IPS-11a (cell line): Measurements from ENCODE around the gene EIF3J.
"Not testable (repeated sequence)": the region's sequence is repeated elsewhere in the genome, so short reads cannot be mapped to it uniquely, and the experiment has no call there.

Experiments
- H3K4me3 ChIP-seq: one replicate; pipeline ENCODE4 v1.5.1; 2013; ENCODE audit warnings: low read depth, low read length, control low read depth

EIF3J gene

DNA sequence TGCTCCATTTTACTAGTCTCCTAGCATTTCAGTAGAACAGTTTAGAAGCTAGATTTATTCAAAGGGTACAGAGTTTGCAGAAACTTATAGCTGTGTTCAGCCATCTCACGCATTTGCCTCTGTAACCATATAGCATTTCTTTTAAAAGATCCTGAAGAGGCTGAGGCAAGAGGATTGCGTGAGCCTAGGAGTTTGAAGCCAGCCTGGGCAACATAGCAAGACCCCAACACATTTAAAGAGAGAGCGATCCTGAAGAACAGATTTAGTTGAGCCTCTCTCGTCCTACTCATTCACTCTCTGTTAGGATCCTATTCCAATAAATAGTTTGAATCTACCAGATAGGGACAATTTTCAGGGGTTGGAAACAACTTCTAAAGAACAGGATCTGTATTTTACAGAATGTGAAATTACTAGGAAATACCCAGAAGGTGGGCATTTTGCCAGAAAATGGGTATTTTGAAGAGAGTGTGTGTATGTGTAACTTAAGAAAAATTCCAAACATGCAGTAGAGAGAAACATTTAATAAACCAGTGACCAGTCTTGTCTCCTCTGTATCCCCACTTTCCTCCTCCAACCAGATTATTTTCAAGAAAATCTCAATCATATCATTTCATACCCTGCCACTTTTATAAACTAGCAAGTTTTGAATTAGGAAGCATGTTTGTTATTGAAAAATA, 4.5 kb downstream of the EIF3J start:
- H3K4me3 ChIP-seq = no peak overlapping the region

DNA sequence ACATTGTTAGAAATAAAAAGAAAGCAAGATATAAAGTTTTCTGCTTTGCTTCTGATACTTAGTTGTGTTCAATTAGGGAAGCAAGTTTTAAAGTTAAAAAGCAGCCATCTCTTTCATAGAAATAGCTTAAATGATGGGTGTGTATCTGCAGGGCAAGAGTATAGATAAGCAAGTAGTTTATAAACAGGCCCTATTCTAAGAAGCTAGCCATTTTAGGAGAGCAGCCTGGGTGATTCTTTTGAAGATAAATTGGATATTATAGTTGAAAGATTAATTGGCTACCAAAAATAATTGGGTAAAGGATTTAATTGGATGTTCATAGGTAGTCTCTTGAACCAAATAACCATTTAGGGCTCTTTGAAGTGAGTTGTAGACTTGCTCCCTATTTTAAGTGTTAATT, 5.6 kb downstream of the EIF3J start:
- H3K4me3 ChIP-seq = no peak overlapping the region

DNA sequence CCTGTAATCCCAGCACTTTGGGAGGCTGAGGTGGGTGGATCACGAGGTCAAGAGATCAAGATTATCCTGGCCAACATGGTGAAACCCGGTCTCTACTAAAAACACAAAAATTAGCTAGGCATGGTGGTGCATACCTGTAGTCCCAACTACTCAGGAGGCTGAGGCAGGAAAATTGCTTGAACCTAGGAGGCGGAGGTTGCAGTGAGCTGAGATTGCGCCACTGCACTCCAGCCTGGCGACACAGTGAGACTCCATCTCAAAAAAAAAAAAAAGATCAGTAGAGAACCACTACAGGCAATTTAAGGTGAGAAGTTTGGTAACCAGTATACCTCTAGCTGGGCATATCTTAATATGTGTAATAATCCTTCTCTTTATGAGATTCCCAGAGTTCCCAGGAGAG, 7.8 kb downstream of the EIF3J start:
- H3K4me3 ChIP-seq = not testable (repeated sequence)

- no peak overlapping the region for H3K4me3 ChIP-seq
Measured at GRCh38 chr15:44545913-44546802, 9.2 kb downstream of the EIF3J start.

GRCh38 chr15:44549152-44549551, 12.2 kb downstream of the EIF3J start:
- H3K4me3 ChIP-seq = not testable (repeated sequence)

- H3K4me3 ChIP-seq = no peak overlapping the region
Measured at GRCh38 chr15:44550256-44550655, 13.3 kb downstream of the EIF3J start.

GRCh38 chr15:44550734-44551133, 13.8 kb downstream of the EIF3J start:
- H3K4me3 ChIP-seq = no peak overlapping the region

DNA sequence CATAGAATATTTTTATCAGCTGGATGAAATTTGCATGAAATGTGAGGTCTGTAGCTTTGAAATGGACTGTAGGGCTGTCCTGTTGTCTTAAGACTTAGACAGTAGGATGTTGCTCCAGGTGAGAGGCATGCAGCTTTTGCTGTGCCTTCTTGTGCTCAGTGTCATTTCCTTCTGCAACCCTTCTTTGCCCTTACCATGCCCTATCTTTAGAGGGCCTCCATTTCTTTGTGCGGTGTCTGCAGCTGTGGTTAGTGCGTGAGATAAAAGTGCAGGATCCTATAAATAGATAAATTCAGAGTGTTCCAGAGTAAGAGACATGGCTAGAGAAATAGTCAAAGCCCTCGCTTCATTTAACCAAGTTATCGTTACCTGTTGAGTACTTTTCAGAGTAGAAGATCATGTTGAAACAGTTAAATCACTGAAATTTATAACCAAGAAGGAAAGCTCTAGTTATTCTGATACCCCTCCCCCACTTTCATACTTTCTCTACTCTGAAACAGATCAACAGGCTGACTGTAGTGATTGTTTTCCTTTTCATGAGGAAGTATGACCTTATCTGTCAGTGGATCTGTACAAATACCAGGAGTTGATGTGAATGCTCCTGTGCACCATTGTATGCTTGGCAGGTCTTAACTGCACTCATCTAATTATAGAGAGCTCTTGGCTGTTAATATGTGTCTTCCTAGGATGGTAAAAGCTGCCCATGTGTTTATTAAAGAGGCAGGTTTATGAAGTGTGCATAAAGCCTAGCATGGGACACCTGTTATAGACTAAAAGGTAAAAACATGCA, 18.2 kb downstream of the EIF3J start:
- H3K4me3 ChIP-seq = no peak overlapping the region

DNA sequence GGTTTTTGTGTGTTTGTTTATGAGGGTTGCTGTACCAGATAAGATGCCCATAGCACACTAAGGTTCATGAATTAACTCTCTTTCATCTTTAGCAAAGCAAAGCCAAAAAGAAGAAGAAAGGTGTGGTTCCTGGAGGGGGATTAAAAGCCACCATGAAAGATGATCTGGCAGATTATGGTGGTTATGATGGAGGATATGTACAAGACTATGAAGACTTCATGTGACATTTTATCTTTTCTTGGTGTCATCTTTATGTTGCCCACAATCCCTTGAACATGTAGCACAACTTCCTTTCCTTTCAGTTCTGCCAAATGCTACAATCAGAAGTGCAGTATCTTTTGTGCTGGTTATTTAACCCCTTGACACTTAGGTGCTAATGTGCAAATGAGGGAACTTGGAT, 24.0 kb downstream of the EIF3J start:
- H3K4me3 ChIP-seq = not testable (repeated sequence)

DNA sequence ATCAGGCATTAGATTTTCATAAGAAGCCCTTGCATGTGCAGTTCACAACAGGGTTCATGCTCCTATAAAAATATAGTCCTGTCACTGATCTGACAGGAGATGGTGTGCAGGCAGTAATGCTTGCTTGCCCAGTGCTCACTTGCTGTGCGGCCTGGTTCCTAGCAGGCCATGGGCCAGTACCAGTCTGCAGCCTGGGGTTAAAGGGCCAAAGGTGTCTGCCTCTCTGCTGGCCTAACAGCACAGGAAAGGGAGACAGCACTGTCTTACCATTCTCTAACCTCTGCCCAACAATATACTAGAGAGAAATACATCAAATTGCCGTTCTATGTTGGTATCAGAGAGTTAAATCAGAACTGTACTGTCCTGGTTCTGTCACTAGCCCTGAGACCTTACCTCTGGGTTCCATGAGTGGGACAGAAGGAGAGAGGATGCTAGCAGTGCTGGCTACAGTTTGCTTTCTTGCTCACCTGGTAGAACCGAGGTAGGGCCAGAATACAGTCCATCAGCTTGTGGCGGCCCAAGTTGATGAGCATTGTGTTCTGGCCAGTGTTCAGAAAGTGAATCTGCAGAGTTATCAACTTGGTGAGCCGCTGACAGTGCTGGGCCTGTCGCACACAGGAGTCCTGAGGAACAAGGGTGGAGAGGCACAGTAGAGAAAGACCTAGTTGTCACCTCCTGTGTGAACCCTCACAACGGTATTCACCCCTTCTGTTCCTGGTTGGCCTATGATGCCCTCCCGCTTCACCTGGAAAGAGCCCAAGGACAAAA, 28.6 kb downstream of the EIF3J start:
- H3K4me3 ChIP-seq = no peak overlapping the region

GRCh38 chr15:44566155-44566540, 29.2 kb downstream of the EIF3J start:
- H3K4me3 ChIP-seq = no peak overlapping the region

DNA sequence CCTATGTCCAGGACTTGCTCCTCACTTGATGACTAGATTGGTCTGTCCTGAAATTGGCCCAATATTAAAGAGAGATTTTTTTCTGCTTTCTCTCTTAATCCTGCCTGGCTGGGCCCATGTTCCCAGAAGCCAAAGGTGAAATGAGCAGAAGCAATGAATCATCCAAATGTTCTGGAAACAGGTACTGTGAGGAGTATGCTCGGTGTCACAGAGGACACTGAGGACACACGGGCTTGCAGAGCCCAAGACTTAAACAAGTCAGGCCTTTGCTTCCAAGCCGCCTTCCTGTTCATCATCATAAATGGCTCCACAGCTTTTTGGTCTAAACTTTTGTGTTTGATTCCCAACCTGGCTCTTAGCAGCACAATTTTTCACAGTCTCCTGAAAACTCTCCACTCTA, 31.4 kb downstream of the EIF3J start:
- H3K4me3 ChIP-seq = no peak overlapping the region

DNA sequence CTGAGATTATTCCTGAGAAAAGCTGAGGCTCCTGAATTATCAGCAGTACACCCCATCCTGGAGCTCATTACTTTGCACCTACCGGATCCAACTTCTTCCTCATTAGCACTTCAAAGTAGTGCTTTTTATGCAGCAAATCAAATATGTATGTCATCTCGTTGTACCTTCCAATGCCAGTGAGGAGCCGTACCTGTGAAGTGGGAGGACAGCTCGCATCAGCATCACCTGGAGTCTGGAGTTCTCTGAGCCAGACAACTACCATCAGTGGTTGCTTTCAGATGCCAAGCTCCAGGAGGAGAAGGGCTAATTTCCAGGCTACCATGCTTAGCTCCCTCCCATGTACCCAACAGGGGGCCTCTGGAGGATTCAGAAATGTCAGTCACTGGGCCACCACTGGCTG, 32.4 kb downstream of the EIF3J start:
- no peak overlapping the region for H3K4me3 ChIP-seq

- H3K4me3 ChIP-seq = no peak overlapping the region
Measured at GRCh38 chr15:44570361-44570760, 33.4 kb downstream of the EIF3J start.

GRCh38 chr15:44573386-44573785, 36.4 kb downstream of the EIF3J start:
- H3K4me3 ChIP-seq = no peak overlapping the region

DNA sequence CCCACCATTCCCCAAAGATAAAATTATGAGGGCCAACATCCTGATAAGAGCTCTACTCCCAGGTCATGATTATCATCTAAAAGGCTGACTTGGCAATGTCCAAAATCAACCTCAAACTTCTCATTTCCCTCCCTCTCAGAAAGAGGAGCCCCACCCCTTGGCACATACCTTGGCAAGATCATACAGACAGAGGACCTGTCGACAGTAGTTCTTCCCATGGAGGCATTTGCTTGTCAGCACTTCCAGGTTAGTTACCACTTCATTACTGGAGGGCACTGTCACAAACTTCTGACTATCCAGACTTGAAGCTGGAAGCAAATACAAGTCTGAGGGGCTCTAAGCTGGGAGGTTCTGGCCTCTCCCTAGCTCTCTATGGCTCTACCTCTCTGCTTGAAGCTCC, 37.8 kb downstream of the EIF3J start:
- H3K4me3 ChIP-seq = no peak overlapping the region

- no peak overlapping the region for H3K4me3 ChIP-seq
Measured at GRCh38 chr15:44580105-44580504, 43.2 kb downstream of the EIF3J start.

- H3K4me3 ChIP-seq = no peak overlapping the region
Measured at GRCh38 chr15:44584162-44584749, 47.3 kb downstream of the EIF3J start.

DNA sequence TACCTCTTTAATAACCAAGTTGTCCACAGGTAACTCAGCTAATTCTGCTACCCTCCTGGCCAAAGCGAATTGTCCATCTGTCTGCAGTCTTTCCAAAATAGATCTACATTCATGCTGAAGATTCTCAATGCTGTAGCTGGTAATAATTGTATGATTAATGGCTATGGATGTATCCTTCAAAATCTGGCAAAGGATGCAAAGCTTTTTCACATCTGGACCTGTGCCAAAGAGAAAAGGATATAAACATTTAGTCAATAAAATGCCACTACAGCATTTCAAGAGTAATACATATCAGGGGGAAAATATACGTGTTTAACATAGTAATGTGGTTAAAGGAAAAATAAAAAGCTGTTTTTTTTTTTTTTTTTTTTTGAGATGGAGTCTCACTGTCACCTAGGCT, 48.7 kb downstream of the EIF3J start:
- H3K4me3 ChIP-seq = no peak overlapping the region

GRCh38 chr15:44588541-44588940, 51.6 kb downstream of the EIF3J start:
- H3K4me3 ChIP-seq = no peak overlapping the region

GRCh38 chr15:44591326-44591725, 54.4 kb downstream of the EIF3J start:
- H3K4me3 ChIP-seq = no peak overlapping the region
